22Rv1 (cell line): ENCODE results near the gene GRM1.

Experiments
- ZFX ChIP-seq: fragments of 450-650 bp; IDR thresholded peaks from 2 replicates; pipeline ENCODE4 v1.6.1; 2017; ENCODE audit warnings: antibody characterized with exemption, borderline replicate concordance
- TF ChIP-seq, protein P1 (sequence below): fragments of 450-650 bp; IDR thresholded peaks from 2 replicates; pipeline ENCODE4 v1.5.1; 2017; ENCODE audit warnings: mild to moderate bottlenecking

DNA sequence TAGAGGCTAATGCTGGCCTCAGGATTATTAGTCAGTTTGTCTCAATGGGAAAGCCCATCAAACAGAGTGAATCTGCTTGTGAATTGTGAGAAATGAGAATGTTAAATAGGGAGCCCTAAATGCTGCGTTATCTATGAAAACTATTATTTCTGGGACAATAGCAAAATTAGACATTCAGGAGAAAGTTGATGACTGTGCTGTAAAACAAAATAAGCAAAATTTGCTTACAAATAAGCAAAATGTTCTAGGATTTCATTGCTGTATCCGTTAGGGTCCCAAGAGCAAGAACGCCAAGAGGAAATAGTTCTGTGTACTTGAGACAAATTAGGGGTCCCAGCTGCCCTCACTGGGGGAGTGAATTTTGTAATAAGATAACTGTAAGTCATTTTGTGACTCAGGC lies 455.5 kb downstream of the GRM1 start:
- TF ChIP-seq, protein P1, sequence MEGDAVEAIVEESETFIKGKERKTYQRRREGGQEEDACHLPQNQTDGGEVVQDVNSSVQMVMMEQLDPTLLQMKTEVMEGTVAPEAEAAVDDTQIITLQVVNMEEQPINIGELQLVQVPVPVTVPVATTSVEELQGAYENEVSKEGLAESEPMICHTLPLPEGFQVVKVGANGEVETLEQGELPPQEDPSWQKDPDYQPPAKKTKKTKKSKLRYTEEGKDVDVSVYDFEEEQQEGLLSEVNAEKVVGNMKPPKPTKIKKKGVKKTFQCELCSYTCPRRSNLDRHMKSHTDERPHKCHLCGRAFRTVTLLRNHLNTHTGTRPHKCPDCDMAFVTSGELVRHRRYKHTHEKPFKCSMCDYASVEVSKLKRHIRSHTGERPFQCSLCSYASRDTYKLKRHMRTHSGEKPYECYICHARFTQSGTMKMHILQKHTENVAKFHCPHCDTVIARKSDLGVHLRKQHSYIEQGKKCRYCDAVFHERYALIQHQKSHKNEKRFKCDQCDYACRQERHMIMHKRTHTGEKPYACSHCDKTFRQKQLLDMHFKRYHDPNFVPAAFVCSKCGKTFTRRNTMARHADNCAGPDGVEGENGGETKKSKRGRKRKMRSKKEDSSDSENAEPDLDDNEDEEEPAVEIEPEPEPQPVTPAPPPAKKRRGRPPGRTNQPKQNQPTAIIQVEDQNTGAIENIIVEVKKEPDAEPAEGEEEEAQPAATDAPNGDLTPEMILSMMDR = no peak
- TF ChIP-seq ZFX = no peak
